GM19397 (cell line): Measurements from ENCODE around the gene HOXC5.

Source experiments
- ATAC-seq: cut with Tn5 transposase; IDR thresholded peaks from one replicate; pipeline ENCODE4 v1.9.1; 2021; ENCODE audit warnings: mild to moderate bottlenecking, moderate library complexity; ENCODE audit not compliant: unreplicated experiment

Gene HOXC5

GRCh38 chr12:54032627-54033100 lies at the start of gene HOXC5:
Gene HOXC5 (plus strand): TSS chr12:54033050. CDS start chr12:54033123, 73 bp downstream.
- ATAC-seq: no peak

GRCh38 chr12:53983568-53983949 lies 49.3 kb upstream of the HOXC5 start:
- ATAC-seq: no peak

DNA sequence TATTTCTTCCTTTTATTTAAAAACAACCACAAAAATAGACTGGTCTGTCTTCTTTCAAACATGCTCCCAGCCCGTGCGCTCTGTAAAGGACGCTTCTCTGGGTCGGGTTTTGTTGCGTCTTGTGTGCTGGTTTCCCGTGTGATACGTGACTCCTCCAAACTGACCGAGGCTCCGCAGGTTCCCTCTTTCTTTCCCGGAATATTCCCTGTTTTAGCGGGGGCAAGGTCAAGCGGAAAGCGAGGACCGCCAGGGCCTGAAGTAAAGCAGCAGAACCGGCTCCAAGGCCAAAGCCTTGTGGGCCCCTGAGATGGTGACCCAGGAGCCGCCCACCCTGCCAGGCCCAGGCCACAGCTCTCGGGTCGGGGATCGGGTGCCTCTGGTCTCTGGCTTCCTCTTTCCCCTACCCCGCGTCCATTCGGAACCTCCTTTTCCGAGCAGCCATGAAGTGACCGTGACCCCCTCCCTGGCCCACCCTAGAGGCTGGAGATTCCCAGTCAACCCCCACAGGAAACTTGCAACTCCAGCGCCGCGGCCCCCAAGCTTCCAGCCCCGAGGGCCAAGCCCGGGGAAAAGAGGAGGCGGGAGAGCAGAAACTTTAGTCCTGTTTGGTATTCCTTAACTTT lies 48.8 kb upstream of the HOXC5 start:
- no peak for ATAC-seq

- ATAC-seq: no peak
Measured at GRCh38 chr12:53984901-53985691, 47.8 kb upstream of the HOXC5 start, which contains the start of gene HOXC10. Gene HOXC10 (plus strand): TSS chr12:53985146. CDS start chr12:53985260, 114 bp downstream.

DNA sequence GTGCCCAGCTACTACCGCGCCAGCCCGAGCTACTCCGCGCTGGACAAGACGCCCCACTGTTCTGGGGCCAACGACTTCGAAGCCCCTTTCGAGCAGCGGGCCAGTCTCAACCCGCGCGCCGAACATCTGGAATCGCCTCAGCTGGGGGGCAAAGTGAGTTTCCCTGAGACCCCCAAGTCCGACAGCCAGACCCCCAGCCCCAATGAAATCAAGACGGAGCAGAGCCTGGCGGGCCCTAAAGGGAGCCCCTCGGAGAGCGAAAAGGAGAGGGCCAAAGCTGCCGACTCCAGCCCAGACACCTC lies 47.2 kb upstream of the HOXC5 start:
- ATAC-seq: no peak

GRCh38 chr12:53985994-53986685 lies 46.7 kb upstream of the HOXC5 start:
- no peak for ATAC-seq

DNA sequence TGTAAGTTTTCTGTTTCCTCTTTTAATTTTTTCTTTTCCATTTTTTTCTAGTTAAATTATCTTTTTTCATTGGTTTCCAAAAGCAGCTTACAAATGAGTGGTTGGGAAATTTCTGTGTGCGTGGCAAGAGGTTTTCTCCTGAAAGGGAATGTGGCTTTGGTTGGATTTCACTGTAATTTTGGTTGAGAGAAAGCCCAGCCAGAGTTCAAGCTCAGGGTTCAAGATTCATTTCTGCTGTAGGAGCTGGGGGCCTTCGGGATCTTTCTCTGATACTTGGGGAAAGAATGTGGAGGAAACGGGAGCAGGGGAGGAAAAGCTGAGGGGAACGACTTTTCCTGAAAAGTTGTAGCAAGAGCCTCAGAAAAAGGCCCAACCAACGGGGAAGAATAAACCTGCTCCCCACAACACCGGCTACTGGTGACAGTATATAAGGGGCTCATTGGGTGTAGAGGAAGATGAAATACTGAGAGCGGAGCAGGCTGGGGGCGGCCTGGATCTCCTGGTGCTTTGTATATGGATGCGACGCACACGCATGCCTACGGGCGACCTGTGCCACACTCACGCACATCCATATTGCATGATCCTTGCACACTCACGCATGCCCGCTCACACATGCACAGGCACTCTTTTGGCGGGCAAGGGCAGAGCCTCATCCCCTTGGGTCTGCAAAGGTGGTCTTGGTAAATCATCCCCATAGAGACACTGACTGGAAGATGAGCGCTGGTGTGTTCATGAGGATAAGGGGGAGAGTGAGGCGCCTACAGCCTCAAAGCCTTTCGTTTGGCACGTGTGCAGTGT lies 46.0 kb upstream of the HOXC5 start:
- ATAC-seq: no peak

- no peak for ATAC-seq
Measured at GRCh38 chr12:53987787-53988230, 45.0 kb upstream of the HOXC5 start.

DNA sequence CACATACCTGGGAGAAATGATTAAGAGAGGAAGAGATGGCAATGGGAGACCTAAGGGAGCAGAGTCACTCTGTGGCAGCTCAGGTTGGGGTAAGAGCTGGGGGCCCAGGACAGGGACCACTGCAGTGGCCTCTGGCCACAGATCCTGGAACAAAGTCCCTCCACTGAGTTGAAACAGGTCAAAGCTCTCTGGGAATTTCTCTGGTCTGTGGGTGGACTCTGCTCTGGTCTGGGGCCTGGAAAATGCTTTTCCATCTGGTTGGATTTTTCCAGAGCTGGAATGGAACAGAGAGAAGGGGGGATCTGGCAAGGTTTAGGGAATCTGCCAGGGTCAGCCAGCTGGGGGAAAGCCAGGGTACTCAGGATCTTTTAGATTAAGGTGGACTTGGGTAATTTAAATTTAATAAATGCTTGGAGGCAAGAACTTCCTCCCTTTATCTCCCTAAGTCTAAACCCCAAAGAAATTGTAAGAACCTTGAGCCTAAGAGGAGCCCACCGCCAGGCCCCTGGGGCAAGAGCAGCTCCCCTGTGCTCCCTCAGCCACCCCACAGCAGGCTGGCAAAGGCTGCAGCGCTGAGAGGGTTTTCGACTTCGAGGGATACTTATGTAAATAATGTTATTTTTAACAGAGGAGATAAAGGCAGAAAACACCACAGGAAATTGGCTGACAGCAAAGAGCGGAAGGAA lies 44.2 kb upstream of the HOXC5 start:
- ATAC-seq: no peak

DNA sequence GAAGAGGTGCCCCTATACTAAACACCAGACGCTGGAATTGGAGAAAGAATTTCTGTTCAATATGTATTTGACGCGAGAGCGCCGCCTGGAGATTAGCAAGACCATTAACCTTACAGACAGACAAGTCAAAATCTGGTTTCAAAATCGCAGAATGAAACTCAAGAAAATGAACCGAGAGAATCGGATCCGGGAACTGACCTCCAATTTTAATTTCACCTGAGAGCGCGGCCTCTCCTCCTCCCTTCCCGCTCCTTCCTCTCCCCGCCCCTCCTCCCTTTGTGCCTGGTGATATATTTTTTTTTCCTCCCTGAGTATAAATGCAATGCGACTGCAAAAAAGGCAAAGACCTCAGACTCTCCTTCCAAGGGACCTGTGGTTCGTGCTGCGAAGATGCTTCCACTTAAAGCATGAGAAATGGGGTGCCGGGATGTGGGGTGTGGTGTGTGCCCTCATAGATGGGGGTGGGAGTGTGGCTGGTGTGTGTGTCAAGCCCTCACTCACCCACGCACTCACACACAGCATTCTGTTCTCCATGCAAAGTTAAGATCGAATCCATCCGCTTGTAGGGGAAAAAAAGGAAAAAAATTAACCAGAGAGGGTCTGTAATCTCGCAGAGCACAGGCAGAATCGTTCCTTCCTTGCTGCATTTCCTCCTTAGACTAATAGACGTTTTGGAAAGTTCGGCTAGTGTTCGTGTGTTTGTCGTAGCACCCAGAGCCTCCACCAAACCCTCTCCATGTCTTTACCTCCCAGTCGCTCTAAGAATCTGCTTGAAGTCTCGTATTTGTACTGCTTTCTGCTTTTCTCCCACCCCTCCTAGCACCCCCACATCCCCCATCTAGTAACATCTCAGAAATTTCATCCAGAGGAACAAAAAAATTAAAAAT lies 43.4 kb upstream of the HOXC5 start:
- no peak for ATAC-seq

DNA sequence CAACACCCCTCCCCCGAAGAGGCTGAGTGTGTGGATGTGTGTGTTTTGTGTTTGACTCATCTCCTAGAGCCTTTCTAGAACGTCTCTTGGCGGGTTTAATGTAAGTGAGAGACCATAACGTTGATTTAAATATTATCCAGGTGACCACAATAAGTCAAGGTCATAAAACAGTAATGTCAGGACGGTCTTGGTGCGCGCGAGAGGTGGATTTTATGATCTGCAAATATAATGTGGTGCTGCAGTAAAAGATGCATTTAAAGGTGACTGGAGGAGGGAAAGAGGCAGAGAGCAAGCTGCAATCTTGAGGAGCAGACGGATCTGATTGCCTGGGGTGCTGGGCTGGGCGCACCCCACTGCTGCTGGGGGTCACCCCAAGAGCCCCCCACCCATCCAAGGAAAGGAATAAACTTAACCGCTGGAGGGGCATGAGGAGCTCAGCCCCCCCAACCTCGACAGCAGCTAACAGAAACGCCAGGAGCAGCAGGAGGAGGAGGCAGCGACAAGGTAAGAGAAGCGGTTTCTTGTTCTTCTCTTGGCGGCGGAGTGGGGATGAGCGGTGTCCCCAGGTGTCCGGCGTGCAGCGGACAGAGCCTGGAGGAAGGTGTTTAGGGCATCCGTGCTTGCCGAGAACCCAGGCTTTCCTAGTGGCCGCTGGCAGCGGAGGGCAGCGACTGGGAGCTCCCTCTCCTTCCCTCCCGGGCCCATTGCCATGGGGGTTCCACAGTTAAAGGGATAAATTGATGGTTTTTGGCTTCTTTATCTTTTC lies 42.4 kb upstream of the HOXC5 start:
- no peak for ATAC-seq

DNA sequence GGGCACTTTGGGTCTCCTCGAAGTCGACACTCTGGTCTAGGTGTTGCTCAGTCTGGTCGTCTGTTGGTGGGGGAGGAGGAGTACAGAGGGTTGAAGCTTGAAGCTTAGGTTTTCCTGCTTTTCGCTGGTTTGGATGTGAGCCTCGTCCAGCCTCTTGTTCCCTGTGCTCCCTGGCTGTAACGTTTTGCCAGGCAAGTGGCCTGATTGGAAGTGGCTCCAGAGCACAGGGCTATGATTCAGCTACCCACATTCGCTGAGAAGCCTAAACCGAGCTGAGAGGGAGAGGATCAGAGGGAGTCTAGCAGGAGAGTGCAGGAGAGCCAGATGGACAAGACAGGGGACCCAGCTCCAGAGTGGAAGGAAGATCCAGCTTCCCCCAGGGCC lies 41.8 kb upstream of the HOXC5 start:
- ATAC-seq: no peak

DNA sequence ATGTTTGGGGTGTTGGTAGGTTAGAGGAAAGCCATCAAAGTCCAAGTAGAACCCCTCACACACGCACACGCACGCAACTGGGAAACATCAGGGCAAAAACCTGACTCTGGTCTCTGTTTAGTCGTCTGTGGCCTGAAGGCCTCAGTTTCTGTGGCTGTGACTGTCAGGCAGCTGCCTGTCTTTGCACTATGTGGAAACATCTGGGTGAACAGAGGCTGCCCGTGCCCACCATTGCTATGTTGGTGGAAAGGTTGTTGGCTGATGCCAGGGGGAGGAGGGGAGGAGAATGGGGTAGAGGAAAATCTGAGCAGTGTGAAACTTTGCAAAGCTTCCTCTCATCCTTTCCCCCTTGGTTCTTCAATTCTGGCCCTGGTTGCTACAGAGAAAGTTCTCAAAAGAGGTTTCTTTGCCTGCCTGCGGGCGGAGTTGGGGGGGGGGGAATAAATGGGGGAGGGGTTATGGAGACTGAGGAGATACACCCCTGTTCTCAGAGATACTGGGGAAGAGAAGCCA lies 40.4 kb upstream of the HOXC5 start:
- ATAC-seq: no peak

GRCh38 chr12:53993162-53994008 lies 39.5 kb upstream of the HOXC5 start:
- no peak for ATAC-seq

- ATAC-seq: no peak
Measured at GRCh38 chr12:53994009-53994263, 38.9 kb upstream of the HOXC5 start.

- no peak for ATAC-seq
Measured at GRCh38 chr12:53994264-53995001, 38.4 kb upstream of the HOXC5 start.

DNA sequence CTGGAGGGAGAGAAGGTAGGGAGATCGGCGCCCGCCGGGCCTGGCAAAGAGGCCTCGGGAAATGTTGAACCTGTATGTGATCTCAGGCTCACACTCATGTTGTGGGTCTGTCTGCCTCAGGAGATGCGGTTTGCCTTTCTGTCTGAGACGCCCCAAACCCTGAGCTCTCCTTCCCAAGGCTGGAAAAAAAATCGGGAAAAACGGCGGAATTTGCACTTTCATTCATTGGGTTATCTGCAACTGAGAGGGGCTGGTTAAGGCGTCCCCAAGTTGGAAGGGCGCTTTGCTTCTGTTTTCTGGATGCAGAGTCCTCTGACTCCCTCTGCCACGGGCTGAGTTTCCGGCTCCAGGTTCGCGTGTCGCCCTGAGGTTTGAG lies 37.9 kb upstream of the HOXC5 start:
- ATAC-seq: no peak
